LHCN-M2 (cell line): Measurements from ENCODE around the gene NUAK1. TPM values are rescaled to one million over a fixed set of nuclear protein-coding genes. Genes with fewer than 3 reads are reported as not detected.

ENCODE experiments used
- DNase-seq: peaks from one replicate; pipeline ENCODE4 v3.0.0-alpha.2; 2012; ENCODE audit warnings: low read depth
- total RNA-seq: library from RNA; depleted of rRNA; stranded (reverse); fragments of >200 nt; gene quantifications from 2 replicates; pipeline ENCODE4 v1.2.3, GENCODE V29; 2014

The NUAK1 gene
- total RNA-seq, 1 experiment from 2014 or later, result 6.0 TPM

- no peak for DNase-seq
Measured at GRCh38 chr12:106131676-106132075, 7.1 kb downstream of the NUAK1 start.

DNA sequence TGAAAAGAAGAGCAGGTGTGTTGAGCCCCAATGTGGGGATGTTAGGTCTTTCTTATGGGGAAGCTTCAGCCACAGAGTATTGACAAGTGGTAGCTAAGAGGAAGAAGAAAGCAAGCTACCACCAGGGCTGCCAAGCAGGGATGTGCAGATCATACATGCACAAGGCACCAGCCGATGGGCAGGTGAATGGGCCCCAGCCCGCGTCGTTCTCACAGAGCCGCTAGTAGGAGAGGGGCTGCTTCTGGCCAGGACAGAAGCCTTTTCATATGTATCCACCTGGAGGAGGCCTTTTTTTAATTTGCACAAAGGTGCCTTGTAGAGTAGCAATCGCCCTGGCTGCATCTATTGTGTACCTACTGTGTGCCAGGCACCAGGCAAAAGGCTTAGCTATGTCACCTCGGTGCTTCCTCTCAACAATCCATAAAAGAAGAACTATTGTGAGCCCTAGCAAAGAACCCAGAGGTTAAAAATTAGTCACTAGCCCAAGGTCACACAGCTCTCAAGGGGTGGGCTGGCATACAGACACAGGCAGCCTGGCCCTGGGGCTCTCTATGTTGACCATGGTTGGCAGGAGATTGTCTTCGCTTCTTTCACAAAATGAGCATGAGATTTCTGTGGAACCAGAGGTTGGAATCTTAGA, 8.2 kb downstream of the NUAK1 start:
- no peak for DNase-seq

DNA sequence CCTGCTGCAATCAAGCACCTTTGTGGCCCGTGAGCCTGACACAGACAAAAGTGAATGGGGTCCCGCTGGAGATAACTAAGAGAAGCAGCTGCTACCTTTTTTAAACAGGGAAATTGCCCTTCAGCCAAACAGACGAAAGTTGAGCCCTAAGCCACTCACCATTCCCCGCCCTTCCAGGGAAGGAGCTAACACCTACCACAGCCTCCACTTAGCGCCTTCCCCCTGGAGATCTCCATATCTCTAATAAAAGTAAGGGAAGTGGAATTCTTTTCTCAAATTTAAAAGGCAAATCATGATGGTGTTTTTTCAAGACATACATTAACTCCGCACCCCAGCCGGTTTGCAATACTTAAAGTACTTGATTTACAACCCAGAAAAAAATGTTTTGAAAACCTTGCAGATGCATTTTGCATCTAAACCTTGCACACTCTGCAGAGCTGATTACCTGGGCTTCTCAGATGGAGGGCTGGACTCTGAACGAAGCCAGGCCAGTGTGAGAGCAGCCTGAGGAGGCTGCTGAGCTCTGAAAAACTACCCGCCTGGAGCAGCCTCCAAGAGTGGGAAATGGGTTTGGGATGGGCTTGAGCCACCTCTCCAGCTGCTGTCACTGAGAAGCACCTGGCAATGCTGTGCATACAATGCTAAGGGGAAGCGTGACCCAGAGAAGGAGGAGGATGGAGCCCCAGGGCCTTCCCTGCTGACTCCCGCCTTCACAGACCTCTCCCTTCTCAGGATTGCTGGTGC, 10.0 kb downstream of the NUAK1 start:
- no peak for DNase-seq

DNA sequence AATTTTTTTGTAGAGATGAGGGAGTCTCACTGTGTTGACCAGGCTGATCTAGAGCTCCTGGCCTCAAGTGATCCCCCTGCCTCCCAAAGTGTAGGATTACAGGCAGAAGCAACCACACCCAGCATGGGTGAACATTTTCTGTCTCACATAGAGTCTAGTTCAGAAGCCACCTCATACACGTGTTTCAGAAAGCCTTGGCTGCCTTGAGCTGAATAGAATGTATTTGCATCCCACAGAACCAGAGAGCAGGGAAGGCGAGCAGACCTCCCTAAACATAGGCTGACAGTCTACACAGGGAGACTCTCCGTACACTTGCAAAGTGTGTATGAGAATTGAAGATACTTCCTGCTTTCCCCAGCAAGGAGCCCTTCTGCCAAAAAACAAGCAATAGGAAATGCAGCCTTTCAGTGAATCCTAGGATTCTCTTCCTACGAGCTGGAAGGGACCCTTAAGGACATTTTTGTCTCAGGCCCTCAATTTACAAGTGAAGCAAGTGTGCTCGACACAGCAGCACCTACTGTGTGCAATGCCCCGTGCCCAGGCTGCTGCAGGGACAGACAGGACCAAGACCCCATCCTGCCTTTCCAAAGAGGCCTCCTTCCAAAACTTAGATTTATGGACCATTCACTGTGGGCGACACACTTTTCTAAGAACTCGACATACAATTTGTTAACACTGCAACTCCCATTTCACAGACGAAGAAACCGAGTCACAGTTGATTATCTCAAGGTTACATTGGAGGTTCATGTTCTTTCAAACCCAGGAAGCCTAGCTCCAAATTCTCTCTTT, 11.2 kb downstream of the NUAK1 start:
- DNase-seq, result no peak

- DNase-seq, result peak; percentile 60
Measured at GRCh38 chr12:106126441-106127337, 12.1 kb downstream of the NUAK1 start.

DNA sequence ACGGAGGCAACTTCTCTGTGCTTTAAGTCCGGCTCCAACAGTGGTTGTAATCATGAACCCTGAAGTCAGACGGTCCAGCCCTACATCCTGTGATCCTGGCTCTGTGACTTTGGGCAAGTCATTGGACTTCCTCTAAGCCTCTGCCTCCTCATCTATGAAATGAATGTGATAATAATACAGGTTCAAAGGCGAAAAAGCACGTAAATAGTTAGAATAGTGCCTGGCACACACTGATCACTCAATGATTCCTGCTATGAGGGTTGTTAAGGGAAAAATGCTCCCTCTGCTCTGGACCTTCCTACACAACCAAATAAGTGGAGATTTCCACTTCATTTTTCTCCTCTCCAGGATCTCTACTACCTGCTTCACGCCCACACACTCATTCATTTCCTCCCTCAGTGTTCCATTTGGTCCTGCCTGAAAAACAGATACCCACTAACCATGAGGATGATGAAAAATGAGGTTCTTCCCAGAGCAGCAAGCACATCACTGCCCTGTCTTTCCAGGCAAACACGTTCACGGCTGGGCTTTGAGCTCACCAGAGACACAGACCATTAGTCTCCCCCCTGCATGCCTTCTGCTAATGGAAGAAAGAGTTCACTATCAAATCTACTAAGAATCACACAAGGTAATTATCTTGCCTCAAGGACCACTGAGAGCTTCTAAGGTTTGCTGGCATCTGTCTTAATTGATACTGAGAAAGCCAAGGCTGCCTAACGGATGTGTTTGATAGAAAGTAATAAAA, 13.2 kb downstream of the NUAK1 start:
- no peak for DNase-seq

- DNase-seq, result peak; percentile 89
Measured at GRCh38 chr12:106123551-106124081, 15.1 kb downstream of the NUAK1 start.

GRCh38 chr12:106123110-106123509, 15.6 kb downstream of the NUAK1 start:
- DNase-seq, result no peak

DNA sequence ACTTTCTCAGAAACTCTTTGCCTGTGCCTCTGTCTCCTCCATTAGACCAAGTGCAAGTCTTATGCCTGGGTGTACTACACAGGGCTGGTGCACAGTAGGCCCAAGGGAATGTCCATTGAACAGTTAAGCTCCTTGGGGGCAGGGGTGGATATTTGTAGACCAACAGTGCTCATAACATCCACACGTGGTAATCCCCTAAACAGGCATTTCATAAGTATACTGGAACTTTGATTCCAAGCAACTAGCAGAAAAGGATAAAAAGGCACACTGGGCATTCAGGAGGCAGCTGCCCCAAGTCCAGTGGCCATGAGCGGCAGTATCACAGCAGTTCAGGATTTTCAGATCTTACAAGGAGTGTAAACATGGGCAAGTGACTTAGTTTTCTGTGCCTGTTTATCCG, 16.8 kb downstream of the NUAK1 start:
- DNase-seq, result no peak

DNA sequence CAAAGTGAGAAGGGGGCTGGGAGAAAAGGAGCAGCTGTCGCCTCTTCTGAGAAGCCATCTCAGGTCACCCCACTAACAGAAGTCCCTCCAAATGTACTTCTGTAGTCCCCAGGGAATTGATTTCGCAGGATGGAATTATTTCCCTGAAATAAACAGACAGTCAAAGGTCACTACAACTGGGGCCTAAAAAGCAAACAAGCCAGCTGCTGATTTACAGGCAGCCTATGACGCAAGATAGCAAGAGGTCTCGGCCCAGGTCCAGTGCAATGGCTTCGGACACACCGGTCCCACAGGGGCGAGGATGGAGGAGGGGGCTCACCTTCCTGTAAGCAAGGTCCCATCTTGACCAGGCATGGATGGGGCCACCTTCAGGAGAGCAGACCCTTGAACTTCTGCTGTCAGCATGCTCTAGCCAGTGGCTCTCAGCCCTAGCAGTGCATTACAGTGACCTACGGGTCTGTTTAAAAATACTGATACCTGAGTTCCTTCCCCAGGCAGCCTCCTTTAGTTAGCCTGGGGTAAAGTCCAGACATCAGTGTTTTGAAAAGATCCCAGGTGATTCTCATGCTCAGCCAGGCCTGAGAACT, 18.1 kb downstream of the NUAK1 start:
- DNase-seq, result no peak

- DNase-seq, result no peak
Measured at GRCh38 chr12:106119301-106119700, 19.5 kb downstream of the NUAK1 start.

DNA sequence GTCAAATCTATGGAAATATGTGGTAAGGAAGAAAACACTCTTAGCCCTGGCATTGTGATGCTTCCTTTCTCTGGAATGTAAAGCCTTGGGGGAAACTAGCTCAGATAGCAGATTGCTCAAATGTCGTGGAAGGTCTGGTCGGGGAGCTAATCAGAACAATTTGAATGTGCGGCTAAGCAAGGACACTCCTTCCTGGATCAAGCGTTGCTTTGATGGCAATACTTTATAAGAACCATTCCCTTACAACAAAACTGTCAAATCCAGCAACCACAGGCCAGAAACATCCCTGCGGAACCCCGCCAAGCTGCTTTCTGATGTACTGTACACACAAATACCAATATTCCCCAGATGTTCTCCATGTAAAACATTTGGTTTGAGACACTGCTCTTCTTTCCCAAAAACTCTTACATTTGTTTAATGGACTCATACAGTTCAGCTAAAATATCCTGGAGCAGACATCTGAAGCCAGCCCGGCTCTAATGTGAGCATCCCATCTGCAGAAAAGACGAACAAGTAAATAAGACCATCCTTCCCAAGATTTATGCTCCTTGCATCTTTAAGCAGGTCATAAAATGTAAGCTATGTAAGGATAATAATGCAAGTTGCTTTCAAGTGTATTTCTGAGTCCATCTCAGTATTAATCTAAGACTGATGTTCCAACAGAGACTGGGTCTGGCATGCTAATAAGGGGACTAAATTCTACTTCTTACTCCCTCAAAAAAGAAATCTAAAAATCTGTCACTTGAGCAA, 20.2 kb downstream of the NUAK1 start:
- DNase-seq, result no peak

DNA sequence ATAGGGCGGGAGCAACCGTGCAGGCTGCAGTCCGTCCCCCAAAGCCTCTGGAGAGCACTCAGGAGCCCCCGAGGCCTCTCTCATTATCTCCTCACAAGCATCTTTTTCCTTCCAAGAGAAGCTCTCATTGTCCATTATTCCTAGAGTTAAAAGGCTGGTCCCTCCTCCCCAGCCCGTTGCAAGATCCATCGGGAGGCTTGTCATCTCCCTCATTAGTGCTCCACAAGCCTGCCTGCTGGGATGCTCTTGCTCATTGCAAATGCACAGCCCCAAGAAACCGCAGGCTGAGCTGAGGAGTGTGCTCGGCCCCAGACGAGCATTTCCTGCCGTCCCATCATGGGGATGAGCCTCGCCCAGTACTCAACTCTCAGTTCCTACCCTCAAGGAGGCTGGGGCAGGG, 23.3 kb downstream of the NUAK1 start:
- no peak for DNase-seq

GRCh38 chr12:106114447-106115068, 24.2 kb downstream of the NUAK1 start:
- DNase-seq, result no peak

DNA sequence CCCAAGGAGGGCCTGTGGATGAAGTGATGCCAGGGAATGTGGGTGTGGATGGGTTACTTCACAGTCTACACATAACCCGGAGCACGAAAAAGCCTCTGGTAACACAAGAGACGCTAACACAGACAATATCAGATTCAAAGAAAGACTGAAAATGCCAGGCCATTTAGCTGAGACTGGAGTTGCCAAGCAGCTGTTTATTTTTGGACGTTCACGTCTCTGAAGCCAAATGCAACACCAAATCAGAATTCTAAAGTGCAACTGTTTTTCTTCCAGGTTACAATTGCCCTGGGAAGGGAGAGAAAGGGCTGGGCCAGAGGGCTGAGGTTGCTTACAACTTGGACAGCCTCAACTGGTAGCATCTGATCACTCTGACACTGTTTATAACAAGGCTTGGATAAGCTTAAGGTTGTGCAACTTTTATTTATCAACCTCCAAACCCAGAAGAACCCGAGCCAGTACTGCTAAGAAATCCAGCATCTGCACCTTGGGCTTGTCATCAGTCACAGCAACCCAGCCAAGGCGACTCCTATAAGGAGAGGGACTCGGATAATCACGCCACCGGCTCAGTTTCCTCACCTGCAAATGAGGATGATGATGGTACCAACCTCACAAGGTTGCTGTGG, 24.8 kb downstream of the NUAK1 start:
- peak; percentile 26 for DNase-seq

DNA sequence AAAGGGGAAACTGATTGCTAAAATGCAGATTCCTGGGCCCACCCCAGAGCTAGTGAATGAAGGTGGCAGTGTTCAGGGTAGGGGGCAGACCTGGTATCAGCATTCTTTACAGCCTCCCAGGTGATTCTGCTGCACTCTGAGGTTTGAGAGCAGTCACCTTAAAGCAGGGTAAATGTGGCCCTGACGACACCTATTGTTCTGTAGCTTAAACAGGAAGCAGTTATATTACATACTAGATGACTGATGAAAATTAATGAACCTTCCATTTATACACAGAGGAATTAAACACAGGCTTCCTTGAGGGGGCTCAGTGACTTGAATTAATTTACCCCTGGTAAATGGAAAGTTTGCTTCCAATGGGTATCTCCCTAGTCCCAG, 25.3 kb downstream of the NUAK1 start:
- DNase-seq, result no peak

DNA sequence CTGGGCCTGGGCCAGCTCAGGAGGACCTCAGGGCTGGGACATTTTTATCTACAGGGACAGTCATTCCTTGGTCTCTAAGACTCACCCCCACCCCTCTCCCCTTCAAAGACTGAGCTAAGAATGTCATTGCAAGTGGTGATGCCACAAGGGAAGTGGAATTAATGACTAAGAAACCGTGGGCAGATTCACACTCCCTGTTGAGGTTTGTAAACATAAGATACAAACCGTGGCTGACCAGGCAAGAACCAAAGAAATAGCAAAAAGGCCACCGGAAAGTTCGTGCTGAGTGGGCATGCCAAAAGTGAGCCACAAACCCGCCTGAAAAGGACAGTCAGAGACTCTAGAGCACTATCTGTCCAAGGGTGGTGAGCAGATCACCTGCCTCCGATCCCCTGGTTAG, 25.7 kb downstream of the NUAK1 start:
- peak; percentile 70 for DNase-seq

- DNase-seq, result no peak
Measured at GRCh38 chr12:106112145-106112821, 26.5 kb downstream of the NUAK1 start.
